PC-3 (cell line): ENCODE results near the gene TMEM59L. TPM values are rescaled to one million over a fixed set of nuclear protein-coding genes. Genes with fewer than 3 reads are reported as not detected.

Source experiments
- ATAC-seq: fragments of 200-7000 bp; cut with Tn5 transposase; 2 replicates; pipeline ENCODE4 v1.9.1; 2020; ENCODE audit warnings: mild to moderate bottlenecking, moderate library complexity
- BruUV-seq: library from RNA; stranded (reverse); fragments of 400-500 nt; replicated peaks from 2 replicates; lab custom pipeline; 2021; lab: Mats Ljungman, UMichigan
- CTCF ChIA-PET: fragments of 300-600 bp; sonication (Branson Sonifier 250); formaldehyde crosslinking; loops from one replicate; lab custom pipeline; 2022; ENCODE audit warnings: antibody characterized with exemption; lab: Charles Lee
- POLR2A ChIA-PET: fragments of 300-600 bp; sonication (Branson Sonifier 250); formaldehyde crosslinking; loops from one replicate; lab custom pipeline; 2022; ENCODE audit warnings: antibody characterized with exemption; ENCODE audit not compliant: unreplicated experiment; lab: Charles Lee
- DNase-seq: peaks from one replicate; pipeline ENCODE4 v3.0.0-alpha.2; 2015
- H2AFZ ChIP-seq: fragments of 300-600 bp; sonication (generic); 2 replicates; pipeline ENCODE4 v1.6.0; 2016; ENCODE audit warnings: antibody characterized with exemption, low read length
- H3F3A ChIP-seq: fragments of 300-600 bp; sonication (generic); one replicate; pipeline ENCODE4 v1.6.0; 2017; ENCODE audit warnings: antibody characterized with exemption, low read length, control low read depth, mild to moderate bottlenecking; ENCODE audit not compliant: unreplicated experiment
- H3K27ac ChIP-seq: fragments of 300-600 bp; sonication (generic); 2 replicates; pipeline ENCODE4 v1.5.1; 2016; ENCODE audit warnings: mild to moderate bottlenecking, low read length
- H3K27me3 ChIP-seq: fragments of 300-600 bp; sonication (generic); 2 replicates; pipeline ENCODE4 v1.6.1; 2016; ENCODE audit warnings: low read length, mixed read lengths
- H3K36me3 ChIP-seq: fragments of 300-600 bp; sonication (generic); 2 replicates; pipeline ENCODE4 v1.6.1; 2016; ENCODE audit warnings: low read depth, mixed run types, low read length, mixed read lengths
- H3K4me1 ChIP-seq: fragments of 300-600 bp; sonication (generic); 2 replicates; pipeline ENCODE4 v1.5.1; 2016; ENCODE audit warnings: low read length; ENCODE audit not compliant: insufficient read depth
- H3K4me2 ChIP-seq: fragments of 300-600 bp; sonication (generic); 2 replicates; pipeline ENCODE4 v1.6.0; 2016; ENCODE audit warnings: low read length
- H3K4me3 ChIP-seq: fragments of 300-600 bp; sonication (generic); 2 replicates; pipeline ENCODE4 v1.5.1; 2016; ENCODE audit warnings: mild to moderate bottlenecking, low read length, mixed read lengths
- H3K79me2 ChIP-seq: fragments of 300-600 bp; sonication (generic); 2 replicates; pipeline ENCODE4 v1.6.1; 2017; ENCODE audit warnings: low read length, mixed read lengths
- H3K9ac ChIP-seq: fragments of 300-600 bp; sonication (generic); 2 replicates; pipeline ENCODE4 v1.6.0; 2016; ENCODE audit warnings: mild to moderate bottlenecking, low read length
- H3K9me2 ChIP-seq: fragments of 300-600 bp; sonication (generic); replicated peaks from 2 replicates; pipeline ENCODE4 v1.6.1; 2016; ENCODE audit warnings: mixed run types, low read length, mixed read lengths
- H3K9me3 ChIP-seq: fragments of 300-600 bp; sonication (generic); 2 replicates; pipeline ENCODE4 v1.6.1; 2016; ENCODE audit warnings: low read length, mixed read lengths
- H4K20me1 ChIP-seq: fragments of 300-600 bp; sonication (generic); 2 replicates; pipeline ENCODE4 v1.6.1; 2016; ENCODE audit warnings: low read length, mixed read lengths
- CTCF ChIP-seq: fragments of 300-600 bp; sonication (generic); conservative IDR thresholded peaks from 2 replicates; pipeline ENCODE4 v1.5.1; 2017; ENCODE audit warnings: antibody characterized with exemption, low read depth, mild to moderate bottlenecking, low read length
- EZH2 ChIP-seq: fragments of 300-600 bp; sonication (generic); IDR thresholded peaks from one replicate; pipeline ENCODE4 v1.6.1; 2017; ENCODE audit warnings: antibody characterized with exemption, mild to moderate bottlenecking, low read length; ENCODE audit not compliant: unreplicated experiment
- EZH2phosphoT487 ChIP-seq: fragments of 300-600 bp; sonication (generic); IDR thresholded peaks from 2 replicates; pipeline ENCODE4 v1.6.1; 2018; ENCODE audit warnings: mild to moderate bottlenecking, antibody characterized with exemption, low read length, borderline replicate concordance
- intact Hi-C: fragments of 100-400 bp; cut with micrococcal nuclease; formaldehyde crosslinking; loops from 2 replicates; pipeline ENCODE4 v1.9.0; 2023
- total RNA-seq: library from RNA; depleted of rRNA; stranded (reverse); fragments of >200 nt; gene quantifications from 2 replicates; pipeline ENCODE4 v1.2.3, GENCODE V29; 2014

The TMEM59L gene
- total RNA-seq, 1 experiment from 2014 or later = 0.44 TPM

DNA sequence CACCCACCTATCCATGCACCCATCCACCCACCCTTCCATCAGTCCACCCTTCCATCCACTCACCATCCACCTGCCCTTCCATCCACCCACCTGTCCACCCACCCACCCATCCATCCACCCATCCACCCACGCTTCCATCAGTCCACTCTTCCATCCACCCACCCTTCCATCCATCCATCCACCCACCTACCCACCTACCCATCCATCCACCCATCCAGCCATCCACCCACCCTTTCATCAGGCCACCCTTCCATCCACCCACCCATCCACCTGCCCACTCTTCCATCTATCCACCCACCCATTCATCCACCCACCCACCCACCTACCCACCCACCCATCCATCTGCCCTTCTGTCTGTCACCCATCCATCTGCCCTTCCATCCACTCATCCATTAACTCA, 41.2 kb downstream of the TMEM59L start:
- ChIA-PET POLR2A (no interaction called here), CTCF (no interaction called here)
- Histone ChIP-seq H3K4me1 (no peaks in the 10 kb centered on the region), H3K9me2 (no peaks in the 10 kb centered on the region), H3K4me3 (no peak overlapping the region), H3F3A (no peaks in the 10 kb centered on the region), H3K9me3 (no peaks in the 10 kb centered on the region), H3K9ac (no peak overlapping the region), H4K20me1 (no peaks in the 10 kb centered on the region), H3K4me2 (no peak overlapping the region), H3K27me3 (no peaks in the 10 kb centered on the region), H3K79me2 (no peaks in the 10 kb centered on the region), H3K36me3 (no peaks in the 10 kb centered on the region), H2AFZ (no peak overlapping the region), H3K27ac (no peak overlapping the region)
- BruUV-seq = no TSS peak
- intact Hi-C loops = no loop called here
- ATAC-seq = no peak
- TF ChIP-seq EZH2 (no peak), CTCF (no peak), EZH2phosphoT487 (no peak)
- DNase-seq = no peak

- Histone ChIP-seq H3K36me3 (no peaks in the 10 kb centered on the region), H2AFZ (no peak overlapping the region), H3K4me3 (no peak overlapping the region), H3F3A (no peaks in the 10 kb centered on the region), H3K4me2 (no peak overlapping the region), H3K9me2 (no peaks in the 10 kb centered on the region), H3K9ac (no peak overlapping the region), H4K20me1 (no peaks in the 10 kb centered on the region), H3K27ac (no peak overlapping the region), H3K27me3 (no peaks in the 10 kb centered on the region), H3K9me3 (no peaks in the 10 kb centered on the region), H3K79me2 (no peaks in the 10 kb centered on the region), H3K4me1 (no peaks in the 10 kb centered on the region)
- no TSS peak for BruUV-seq
- ATAC-seq (no peak), DNase-seq (no peak)
- ChIA-PET CTCF (no interaction called here), POLR2A (no interaction called here)
- intact Hi-C loops = no loop called here
- TF ChIP-seq EZH2 = no peak
- TF ChIP-seq CTCF = no peak
- no peak for TF ChIP-seq EZH2phosphoT487
Observed at GRCh38 chr19:18654469-18654868, 41.8 kb downstream of the TMEM59L start.

GRCh38 chr19:18655173-18655844, 42.6 kb downstream of the TMEM59L start:
- no TSS peak for BruUV-seq
- Histone ChIP-seq H3K9me2 (no peaks in the 10 kb centered on the region), H3F3A (no peaks in the 10 kb centered on the region), H3K9ac (no peak overlapping the region), H3K36me3 (no peaks in the 10 kb centered on the region), H3K4me3 (no peak overlapping the region), H3K4me1 (no peaks in the 10 kb centered on the region), H3K27ac (no peak overlapping the region), H3K79me2 (no peaks in the 10 kb centered on the region), H3K4me2 (no peak overlapping the region), H3K27me3 (no peaks in the 10 kb centered on the region), H4K20me1 (no peaks in the 10 kb centered on the region), H3K9me3 (no peaks in the 10 kb centered on the region), H2AFZ (no peak overlapping the region)
- DNase-seq = no peak
- intact Hi-C loops = no loop called here
- ChIA-PET POLR2A (no interaction called here), CTCF (no interaction called here)
- TF ChIP-seq EZH2 (no peak), CTCF (no peak), EZH2phosphoT487 (no peak)
- no peak for ATAC-seq
